Coronary artery (tissue), 2 donors: ENCODE results near the gene LRRC63.

Source experiments
- DNase-seq: peaks from one replicate; pipeline ENCODE4 v3.0.0-alpha.2; 2017; ENCODE audit warnings: low spot score
- H3K27ac ChIP-seq, 2 donors: fragments of 200-600 bp; sonication (generic); one replicate each; pipeline ENCODE4 v1.5.1; 2016 to 2019
- H3K4me3 ChIP-seq: fragments of 200-600 bp; sonication (generic); 2 replicates; pipeline ENCODE4 v1.5.1; 2016; ENCODE audit warnings: mild to moderate bottlenecking, moderate library complexity
- CTCF ChIP-seq: fragments of 200-600 bp; sonication (generic); IDR thresholded peaks from one replicate; pipeline ENCODE4 v1.5.1; 2019; ENCODE audit warnings: antibody characterized with exemption

Gene LRRC63

DNA sequence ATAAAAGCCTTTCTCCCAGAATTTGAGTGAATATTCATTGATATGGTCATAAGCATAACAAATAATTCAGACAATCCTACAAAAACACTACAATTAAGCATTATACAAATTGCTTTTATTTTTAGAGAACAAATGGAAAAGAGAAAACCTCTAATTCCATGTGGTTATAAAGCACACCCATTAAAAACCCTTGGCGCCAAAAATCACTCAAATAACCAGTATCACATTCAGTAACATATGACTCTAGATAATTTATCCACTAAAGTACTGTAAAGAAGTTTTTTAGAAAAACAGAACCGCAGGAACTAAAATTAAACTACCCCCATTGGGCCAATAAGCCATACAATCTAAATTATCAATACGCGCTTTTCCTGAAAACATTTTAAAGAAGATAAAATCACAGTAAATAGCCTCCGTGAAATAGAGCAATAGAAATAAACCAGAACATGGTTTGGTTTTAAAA is 30.3 kb upstream of the LRRC63 start:
- H3K27ac ChIP-seq: no peak overlapping the region
- no peak for TF ChIP-seq CTCF
- peak overlapping the region; percentile 47 for H3K4me3 ChIP-seq

DNA sequence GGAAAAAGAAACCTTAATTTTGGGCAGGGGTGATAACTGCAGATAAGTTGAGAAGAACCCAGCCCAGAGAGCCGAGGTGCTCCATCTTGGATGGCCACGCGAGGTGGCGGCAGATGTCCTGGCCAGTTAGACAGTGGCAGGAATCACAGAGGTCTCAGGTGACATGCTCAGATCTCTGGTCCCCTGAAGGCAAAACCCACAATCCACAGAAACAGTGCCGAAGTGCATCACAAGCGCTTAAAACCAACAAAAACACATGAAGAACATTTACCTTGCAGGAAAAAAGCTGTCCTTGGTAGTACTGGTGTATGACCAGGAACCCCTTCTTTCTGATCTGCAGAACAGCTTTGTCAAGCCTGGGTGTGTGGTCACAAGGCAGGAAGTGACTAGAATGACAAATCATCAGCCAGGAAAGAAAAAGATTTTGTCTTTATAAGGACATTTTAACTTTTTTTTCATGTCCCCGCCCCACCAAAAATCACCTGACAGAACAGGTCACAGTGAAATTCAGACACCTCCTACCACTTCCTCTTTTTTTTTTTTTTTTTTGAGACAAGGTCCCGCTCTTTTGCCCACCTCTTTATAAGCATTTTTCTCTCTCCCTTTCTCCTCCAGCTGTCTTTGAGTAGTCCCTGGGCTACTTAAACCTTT is 29.8 kb upstream of the LRRC63 start, which contains the start of gene LCP1:
LCP1 (minus strand) TSS at position 338 of the 651 bp plus-strand sequence. CDS start 22,515 bp downstream, outside the sequence.
- Histone ChIP-seq H3K4me3 (peak within 1 kb of the TSS; percentile 47), H3K27ac (peak within 1 kb of the TSS in 1 of 2 donors; percentile 49)
- no peak for TF ChIP-seq CTCF
- no peak for DNase-seq

More for the DNA sequence above, 30.3 kb upstream of the LRRC63 start:
- no peak for DNase-seq

- DNase-seq: no peak
- TF ChIP-seq CTCF: no peak
- Histone ChIP-seq H3K27ac (no peak overlapping the region), H3K4me3 (no peak overlapping the region)
Measured at GRCh38 chr13:46182491-46182877, 29.2 kb upstream of the LRRC63 start.

DNA sequence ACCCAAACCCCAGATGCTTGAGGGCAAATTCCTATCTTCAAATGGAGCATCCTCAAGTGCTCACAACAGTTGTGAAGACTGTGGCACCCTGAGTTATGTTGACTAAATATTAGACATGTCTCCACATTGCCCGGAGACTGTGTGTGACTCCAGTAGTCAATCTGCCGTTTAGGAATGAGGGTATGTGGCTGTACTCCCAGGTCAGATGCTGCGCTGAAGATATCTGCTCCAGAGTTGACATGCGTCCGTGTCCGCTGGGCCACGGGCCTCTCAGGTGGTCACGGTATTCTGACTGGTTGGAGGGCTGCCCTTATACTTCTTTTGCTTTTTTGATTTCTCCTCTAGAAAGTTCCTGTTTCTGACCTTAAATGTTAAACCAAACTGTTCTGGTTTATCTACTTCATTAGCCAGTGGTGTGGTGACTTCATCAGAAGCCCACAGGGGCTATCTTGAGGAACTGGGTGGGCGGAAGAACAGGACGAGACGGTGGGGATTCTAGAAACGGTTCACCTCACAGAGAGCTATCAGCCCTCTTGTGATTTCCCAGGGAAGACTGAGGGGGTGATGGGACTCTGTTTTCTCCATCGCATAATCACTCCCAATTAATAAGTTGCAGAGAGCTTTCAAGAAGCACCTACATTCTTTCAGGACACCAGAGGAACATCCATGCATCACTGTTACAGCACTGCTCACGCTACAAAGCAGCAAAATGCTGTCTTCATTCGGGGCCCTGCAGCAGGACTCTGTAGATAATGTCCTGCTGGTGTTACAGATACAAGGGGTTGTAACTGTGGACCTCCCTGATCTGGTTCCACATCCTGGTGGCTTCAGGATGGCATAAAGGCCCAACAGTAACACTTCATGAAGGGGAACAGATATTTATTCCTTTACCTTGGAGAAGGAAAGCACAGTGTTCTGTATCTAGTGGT is 28.4 kb upstream of the LRRC63 start:
- no peak overlapping the region for H3K4me3 ChIP-seq
- no peak for DNase-seq
- TF ChIP-seq CTCF: no peak
- H3K27ac ChIP-seq: no peak overlapping the region

DNA sequence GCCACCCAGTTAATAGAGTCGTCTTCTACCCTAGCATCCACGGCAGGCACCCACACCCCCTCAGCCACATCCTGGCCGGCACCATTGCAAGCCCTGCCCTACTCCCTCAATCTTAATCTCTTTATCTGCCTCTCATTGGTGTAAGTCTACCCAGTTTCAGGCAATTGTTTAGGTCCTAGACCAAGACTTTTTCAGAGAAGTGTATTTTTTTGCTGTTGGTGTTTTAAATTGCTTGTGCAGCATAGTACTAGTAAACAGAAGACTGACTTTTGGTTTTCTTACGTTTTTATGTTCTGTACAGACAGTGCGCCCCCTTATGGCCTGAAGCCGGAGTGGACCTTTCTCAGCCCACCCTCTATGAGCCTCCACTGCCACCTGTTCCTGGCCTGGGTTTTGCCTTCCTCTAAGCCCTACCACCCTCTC is 27.4 kb upstream of the LRRC63 start:
- no peak overlapping the region for H3K4me3 ChIP-seq
- H3K27ac ChIP-seq: no peak overlapping the region
- no peak for DNase-seq
- TF ChIP-seq CTCF: no peak

- no peak for TF ChIP-seq CTCF
- Histone ChIP-seq H3K27ac (no peak overlapping the region), H3K4me3 (no peak overlapping the region)
- no peak for DNase-seq
Measured at GRCh38 chr13:46185634-46186033, 26.1 kb upstream of the LRRC63 start.
